ENCODE measurements around the gene C1orf87. TPM values are rescaled to one million over a fixed set of nuclear protein-coding genes. Genes with fewer than 3 reads are reported as not detected.
"Not testable (repeated sequence)": the region's sequence is repeated elsewhere in the genome, so short reads cannot be mapped to it uniquely, and the experiment has no call there.

Gene C1orf87
- total RNA-seq, 2 experiments from 2014 or later, result not detected

- Mint-ChIP-seq H3K36me3 (ENCODE audit: low read depth) (no peaks in the 10 kb centered on the region), H3K4me1 (peaks cover under 1% of the 10 kb centered on the region), H3K9me3 (no peaks in the 10 kb centered on the region), H3K27ac (no peak overlapping the region), H3K27me3 (peaks cover 16% of the 10 kb centered on the region), H3K4me3 (no peak overlapping the region)
- DNase-seq, result peak; percentile 44
- ChIA-PET POLR2A (no interaction called here), CTCF (interaction anchor here (0.6 kb wide), 1 partner anchor 81 kb away, joined by 3 read pairs; no protein-coding TSS in a partner anchor)
Observed at GRCh38 chr1:59976194-59977074, 97.1 kb downstream of the C1orf87 start.

GRCh38 chr1:59973719-59974118, 99.9 kb downstream of the C1orf87 start:
- Mint-ChIP-seq H3K27ac (no peak overlapping the region), H3K27me3 (peaks cover 16% of the 10 kb centered on the region), H3K9me3 (no peaks in the 10 kb centered on the region), H3K36me3 (ENCODE audit: low read depth) (no peaks in the 10 kb centered on the region), H3K4me1 (peaks cover 5% of the 10 kb centered on the region), H3K4me3 (no peak overlapping the region)
- no peak for DNase-seq
- CTCF ChIA-PET, result no interaction called here
- POLR2A ChIA-PET, result no interaction called here

GRCh38 chr1:59972216-59972927, 101.2 kb downstream of the C1orf87 start:
- CTCF ChIA-PET, result interaction anchor here (0.6 to 0.8 kb wide), 2 partner anchors 17 to 23 kb away, joined by 3 read pairs; no protein-coding TSS in a partner anchor
- Mint-ChIP-seq H3K36me3 (ENCODE audit: low read depth) (no peaks in the 10 kb centered on the region), H3K9me3 (no peaks in the 10 kb centered on the region), H3K4me3 (no peak overlapping the region), H3K4me1 (peaks cover 5% of the 10 kb centered on the region), H3K27ac (no peak overlapping the region), H3K27me3 (peaks cover 16% of the 10 kb centered on the region)
- DNase-seq, result no peak
- POLR2A ChIA-PET, result no interaction called here

- Mint-ChIP-seq H3K27ac (no peak overlapping the region), H3K27me3 (peaks cover 18% of the 10 kb centered on the region), H3K4me1 (peaks cover 5% of the 10 kb centered on the region), H3K4me3 (no peak overlapping the region), H3K9me3 (no peaks in the 10 kb centered on the region), H3K36me3 (ENCODE audit: low read depth) (no peaks in the 10 kb centered on the region)
- CTCF ChIA-PET, result interaction anchor here (0.8 to 1.4 kb wide), 4 partner anchors 8 to 20 kb away, joined by 3 read pairs; no protein-coding TSS in a partner anchor
- POLR2A ChIA-PET, result no interaction called here
- DNase-seq, result peak; percentile 47
Observed at GRCh38 chr1:59971464-59971911, 102.1 kb downstream of the C1orf87 start.

GRCh38 chr1:59969542-59970175, 103.9 kb downstream of the C1orf87 start:
- H3K4me1 Mint-ChIP-seq; H3K27ac Mint-ChIP-seq; POLR2A ChIA-PET; H3K36me3 Mint-ChIP-seq (ENCODE audit: low read depth); H3K4me3 Mint-ChIP-seq; H3K27me3 Mint-ChIP-seq; DNase-seq; H3K9me3 Mint-ChIP-seq: not testable (repeated sequence)
- CTCF ChIA-PET, result interaction anchor here (1.4 kb wide), 1 partner anchor 22 kb away, joined by 5 read pairs; no protein-coding TSS in a partner anchor

- POLR2A ChIA-PET; H3K4me3 Mint-ChIP-seq; H3K4me1 Mint-ChIP-seq; H3K9me3 Mint-ChIP-seq; H3K27me3 Mint-ChIP-seq; DNase-seq; H3K36me3 Mint-ChIP-seq (ENCODE audit: low read depth); H3K27ac Mint-ChIP-seq: not testable (repeated sequence)
- CTCF ChIA-PET, result interaction anchor here (1.4 kb wide), 1 partner anchor 21 kb away, joined by 5 read pairs; no protein-coding TSS in a partner anchor
Observed at GRCh38 chr1:59968746-59969145, 104.8 kb downstream of the C1orf87 start.

- Mint-ChIP-seq H3K4me1 (peaks cover 5% of the 10 kb centered on the region), H3K9me3 (no peaks in the 10 kb centered on the region), H3K4me3 (no peak overlapping the region), H3K27me3 (peaks cover 8% of the 10 kb centered on the region), H3K36me3 (ENCODE audit: low read depth) (no peaks in the 10 kb centered on the region), H3K27ac (no peak overlapping the region)
- no peak for DNase-seq
- POLR2A ChIA-PET, result no interaction called here
- CTCF ChIA-PET, result interaction anchor here (1.5 kb wide), 1 partner anchor 20 kb away, joined by 4 read pairs; no protein-coding TSS in a partner anchor
Observed at GRCh38 chr1:59967780-59968179, 105.8 kb downstream of the C1orf87 start.

- H3K4me1 Mint-ChIP-seq, result peaks cover 5% of the 10 kb centered on the region
- H3K9me3 Mint-ChIP-seq, result no peaks in the 10 kb centered on the region
- no peak overlapping the region for H3K4me3 Mint-ChIP-seq
- H3K36me3 Mint-ChIP-seq (ENCODE audit: low read depth), result no peaks in the 10 kb centered on the region
- no peak for DNase-seq
- POLR2A ChIA-PET, result no interaction called here
- no peak overlapping the region for H3K27ac Mint-ChIP-seq
- CTCF ChIA-PET, result interaction anchor here (0.5 to 1.5 kb wide), 2 partner anchors 20 to 423 kb away, joined by 4 read pairs; no protein-coding TSS in a partner anchor
- peaks cover 8% of the 10 kb centered on the region for H3K27me3 Mint-ChIP-seq
Observed at GRCh38 chr1:59967141-59967697, 106.4 kb downstream of the C1orf87 start.

GRCh38 chr1:59952065-59952464, 121.5 kb downstream of the C1orf87 start:
- H3K27ac Mint-ChIP-seq, result no peak overlapping the region
- no peak overlapping the region for H3K4me3 Mint-ChIP-seq
- peaks cover 6% of the 10 kb centered on the region for H3K27me3 Mint-ChIP-seq
- H3K36me3 Mint-ChIP-seq (ENCODE audit: low read depth), result no peaks in the 10 kb centered on the region
- no peaks in the 10 kb centered on the region for H3K4me1 Mint-ChIP-seq
- DNase-seq, result no peak
- POLR2A ChIA-PET, result no interaction called here
- CTCF ChIA-PET, result no interaction called here
- H3K9me3 Mint-ChIP-seq, result no peaks in the 10 kb centered on the region

- H3K27me3 Mint-ChIP-seq, result peaks cover 6% of the 10 kb centered on the region
- no peak overlapping the region for H3K4me3 Mint-ChIP-seq
- H3K36me3 Mint-ChIP-seq (ENCODE audit: low read depth), result no peaks in the 10 kb centered on the region
- H3K9me3 Mint-ChIP-seq, result no peaks in the 10 kb centered on the region
- H3K27ac Mint-ChIP-seq, result no peak overlapping the region
- no peak for DNase-seq
- ChIA-PET POLR2A (no interaction called here), CTCF (interaction anchor here (0.9 to 1.4 kb wide), 2 partner anchors 71 to 190 kb away, joined by 3 read pairs; no protein-coding TSS in a partner anchor)
- H3K4me1 Mint-ChIP-seq, result no peaks in the 10 kb centered on the region
Observed at GRCh38 chr1:59949648-59950047, 123.9 kb downstream of the C1orf87 start.

GRCh38 chr1:59948990-59949389, 124.6 kb downstream of the C1orf87 start:
- CTCF ChIA-PET, result interaction anchor here (1.4 kb wide), 1 partner anchor 190 kb away, joined by 3 read pairs; no protein-coding TSS in a partner anchor
- Mint-ChIP-seq H3K4me3 (no peak overlapping the region), H3K36me3 (ENCODE audit: low read depth) (no peaks in the 10 kb centered on the region), H3K27me3 (peaks cover 6% of the 10 kb centered on the region), H3K4me1 (no peaks in the 10 kb centered on the region), H3K27ac (no peak overlapping the region), H3K9me3 (no peaks in the 10 kb centered on the region)
- DNase-seq, result no peak
- POLR2A ChIA-PET, result no interaction called here

All from activated CD4-positive, alpha-beta T cell treated with anti-CD3 and anti-CD28 coated beads, Interleukin-2, amount 10 ng/mL, durations not matched to agents 7 days and 5 days (primary cell).